Esophagus (tissue), 2 donors: Measurements from ENCODE around the gene ICE2. TPM values are rescaled to one million over a fixed set of nuclear protein-coding genes. Genes with fewer than 3 reads are reported as not detected.

Experiments
- H3K27ac ChIP-seq, 2 donors: one replicate each; pipeline ENCODE4 v1.5.1; 2013; ENCODE audit warnings: low read depth in 2 of 2, mild to moderate bottlenecking in 2 of 2, inconsistent platforms in 1 of 2, low read length in 1 of 2, moderate library complexity in 1 of 2
- H3K27me3 ChIP-seq, 2 donors: one replicate each; pipeline ENCODE4 v1.6.1; 2013; ENCODE audit warnings: low read length in 2 of 2, control low read depth in 1 of 2, mild to moderate bottlenecking in 1 of 2; ENCODE audit not compliant: insufficient read depth in 2 of 2, control insufficient read depth in 1 of 2
- H3K36me3 ChIP-seq, 2 donors: one replicate each; pipeline ENCODE4 v1.6.1; 2013; ENCODE audit warnings: low read length in 1 of 2; ENCODE audit not compliant: control insufficient read depth in 2 of 2, insufficient read depth in 2 of 2
- H3K4me1 ChIP-seq, 2 donors: one replicate each; pipeline ENCODE4 v1.6.1; 2013; ENCODE audit warnings: low read length in 1 of 2; ENCODE audit not compliant: control insufficient read depth in 2 of 2, insufficient read depth in 2 of 2
- H3K4me3 ChIP-seq, 2 donors: one replicate each; pipeline ENCODE4 v1.5.1; 2013; ENCODE audit warnings: low read length in 2 of 2, mild to moderate bottlenecking in 2 of 2, low read depth in 1 of 2, moderate library complexity in 1 of 2
- H3K9me3 ChIP-seq, 2 donors: one replicate each; pipeline ENCODE4 v1.6.1; 2013; ENCODE audit warnings: mild to moderate bottlenecking in 2 of 2, low read depth in 1 of 2, low read length in 1 of 2, moderate library complexity in 1 of 2; ENCODE audit not compliant: control insufficient read depth in 2 of 2, insufficient read depth in 1 of 2
- WGBS, 2 donors: extraction: QIAGEN DNeasy Blood & Tissue Kit; methylation state at CpG; one replicate each; pipeline ENCODE4 v1.1.7; 2013; 5-methylcytosine and 5-hydroxymethylcytosine counted together
- polyA plus RNA-seq, 2 donors: library from polyadenylated mRNA; stranded (reverse); fragments of 200-250 nt; gene quantifications; one replicate each; pipeline ENCODE4 v1.2.3, GENCODE V29; 2013
- donor health status: healthy with polysubstance abuse.
- donor health status: Bipolar disorder and iron deficiency.

The ICE2 gene
- polyA plus RNA-seq, 2 donors = 8.9 to 9.0 TPM

GRCh38 chr15:60371175-60372051, 107.5 kb downstream of the ICE2 start:
- no peaks in the 10 kb centered on the region for H3K9me3 ChIP-seq
- H3K36me3 ChIP-seq = peaks cover 3 to 19% of the 10 kb centered on the region in 2 donors
- peak overlapping the region; percentile 75 to 85 for H3K27ac ChIP-seq
- no peak overlapping the region for H3K4me3 ChIP-seq
- H3K27me3 ChIP-seq = no peaks in the 10 kb centered on the region
- peaks cover 4 to 17% of the 10 kb centered on the region in 2 donors for H3K4me1 ChIP-seq
- 37 to 46% methylated on average over 20 of the region's 20 CpGs for WGBS, 2 donors

DNA sequence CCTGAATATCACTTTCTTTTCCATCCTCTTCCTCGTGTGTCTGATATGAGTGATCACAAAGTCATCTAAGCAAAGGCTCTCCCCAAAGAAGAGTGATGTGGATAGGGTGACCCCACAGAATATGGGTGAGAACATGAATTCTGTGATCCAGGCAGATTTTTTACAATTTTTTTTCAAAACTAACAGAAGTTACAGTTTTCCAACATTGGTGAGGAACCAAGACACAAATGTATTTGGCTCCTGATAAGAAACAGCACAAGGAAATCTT, 108.1 kb downstream of the ICE2 start:
- 71 to 74% methylated on average over 1 of the region's 1 CpG for WGBS, 2 donors
- peak overlapping the region; percentile 75 to 79 for H3K27ac ChIP-seq

DNA sequence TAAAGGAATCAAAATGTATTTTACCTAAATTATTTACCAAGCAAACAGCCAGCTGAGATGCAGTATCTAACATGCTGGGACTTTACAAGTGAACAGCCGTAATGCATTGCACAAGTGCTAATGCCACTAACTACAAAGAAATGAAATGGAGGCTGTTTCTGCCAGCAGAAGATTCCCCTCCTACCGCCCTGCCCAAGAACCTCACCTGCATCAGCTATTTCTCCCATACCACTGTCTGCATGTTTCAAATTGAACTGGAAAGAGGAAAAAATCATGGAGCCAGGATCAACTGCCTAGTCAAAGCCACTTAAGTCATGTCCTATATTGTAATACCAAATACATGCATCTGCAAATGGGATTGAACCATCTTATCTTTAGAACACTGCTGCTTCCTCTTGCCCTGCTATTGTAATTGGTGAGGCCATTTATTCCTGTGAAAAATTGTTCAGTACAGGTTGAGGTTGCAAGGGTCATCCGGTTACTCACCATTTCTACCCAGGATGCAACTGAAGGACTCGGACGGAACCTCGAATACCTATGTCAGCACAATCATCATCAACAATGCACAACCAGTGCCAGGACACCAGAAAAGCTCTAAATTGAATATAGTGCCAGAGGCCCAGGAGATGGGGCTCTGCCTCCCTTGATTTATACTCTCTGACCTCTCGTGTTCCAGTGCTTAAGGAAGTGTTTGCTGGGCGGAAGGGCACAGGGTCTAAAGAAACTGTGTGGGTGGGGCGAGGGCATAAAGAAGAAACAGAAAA, 108.7 kb downstream of the ICE2 start:
- Histone ChIP-seq H3K4me3 (no peak overlapping the region), H3K4me1 (peaks cover 4 to 12% of the 10 kb centered on the region in 2 donors), H3K36me3 (peaks cover 0 to 14% of the 10 kb centered on the region in 2 donors), H3K27ac (peak overlapping the region; percentile 12 to 79), H3K27me3 (no peaks in the 10 kb centered on the region), H3K9me3 (no peaks in the 10 kb centered on the region)
- WGBS, 2 donors = 73 to 78% methylated on average over 9 of the region's 9 CpGs

More for the DNA sequence above, 108.1 kb downstream of the ICE2 start:
- H3K4me3 ChIP-seq = no peak overlapping the region
- no peaks in the 10 kb centered on the region for H3K9me3 ChIP-seq
- H3K36me3 ChIP-seq = peaks cover 0 to 16% of the 10 kb centered on the region in 2 donors
- peaks cover 4 to 14% of the 10 kb centered on the region in 2 donors for H3K4me1 ChIP-seq
- H3K27me3 ChIP-seq = no peaks in the 10 kb centered on the region

DNA sequence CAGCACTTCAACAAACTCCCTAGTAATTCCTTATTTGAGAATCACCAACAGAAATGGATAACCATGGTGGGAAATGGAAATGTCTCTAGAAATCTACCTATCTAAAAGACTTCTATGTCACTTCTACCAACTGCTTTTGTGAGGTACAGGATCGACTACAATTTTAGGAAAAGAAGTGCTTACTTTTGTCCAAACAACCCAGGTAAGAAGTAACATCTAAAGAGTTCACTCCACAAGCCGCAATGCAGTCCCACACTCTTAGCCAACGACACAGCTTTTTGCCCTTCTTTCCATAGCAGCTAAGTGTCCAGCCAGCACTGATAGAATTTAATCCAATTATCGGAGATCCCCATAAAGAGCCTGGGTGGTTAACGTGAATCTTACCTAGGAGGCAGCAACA, 109.2 kb downstream of the ICE2 start:
- H3K4me1 ChIP-seq = peaks cover 4 to 11% of the 10 kb centered on the region in 2 donors
- no peaks in the 10 kb centered on the region for H3K9me3 ChIP-seq
- no peaks in the 10 kb centered on the region for H3K27me3 ChIP-seq
- H3K27ac ChIP-seq = no peak overlapping the region
- 93 to 94% methylated on average over 5 of the region's 5 CpGs for WGBS, 2 donors
- no peak overlapping the region for H3K4me3 ChIP-seq
- H3K36me3 ChIP-seq = peaks cover 0 to 14% of the 10 kb centered on the region in 2 donors

Other genes starting within 250 kb of the ICE2 start
- gene ANXA2, start 81.2 kb downstream of the ICE2 start, polyA plus RNA-seq = 1,000 to 10,000 TPM; 1,972 to 2,098 TPM